ENCODE results near the gene METTL26. TPM values are rescaled to one million over a fixed set of nuclear protein-coding genes. Genes with fewer than 3 reads are reported as not detected.

The METTL26 gene
- total RNA-seq, 2 experiments from 2014 or later, result 119 to 133 TPM

GRCh38 chr16:621526-622105, 14.5 kb downstream of the METTL26 start:
- Mint-ChIP-seq H3K36me3 (ENCODE audit: low read depth) (peaks cover 2% of the 10 kb centered on the region), H3K9me3 (no peaks in the 10 kb centered on the region), H3K4me1 (ENCODE audit: low read depth) (peaks cover 6% of the 10 kb centered on the region), H3K4me3 (no peak overlapping the region), H3K27ac (peak overlapping the region; percentile 20), H3K27me3 (no peaks in the 10 kb centered on the region)
- ATAC-seq (no peak), DNase-seq (no peak)
- no peak for TF ChIP-seq CTCF (IDR thresholded peaks at IDR 0.05)
- intact Hi-C loops (cut with micrococcal nuclease), result no loop called here
- CTCF ChIA-PET, result no interaction called here
- POLR2A ChIA-PET, result no interaction called here

GRCh38 chr16:620700-621525, 15.2 kb downstream of the METTL26 start:
- no peak overlapping the region for H3K27ac Mint-ChIP-seq
- ChIA-PET POLR2A (no interaction called here), CTCF (interaction anchor here (1.0 kb wide), 1 partner anchor 11 kb away, joined by 3 read pairs; no protein-coding TSS in a partner anchor)
- intact Hi-C loops (cut with micrococcal nuclease), result no loop called here
- ATAC-seq, result no peak
- H3K4me3 Mint-ChIP-seq, result no peak overlapping the region
- H3K9me3 Mint-ChIP-seq, result no peaks in the 10 kb centered on the region
- H3K36me3 Mint-ChIP-seq (ENCODE audit: low read depth), result peaks cover 2% of the 10 kb centered on the region
- DNase-seq, result no peak
- no peaks in the 10 kb centered on the region for H3K27me3 Mint-ChIP-seq
- peaks cover 6% of the 10 kb centered on the region for H3K4me1 Mint-ChIP-seq (ENCODE audit: low read depth)
- TF ChIP-seq CTCF (IDR thresholded peaks at IDR 0.05), result no peak

GRCh38 chr16:619476-620100, 16.5 kb downstream of the METTL26 start:
- intact Hi-C loops (cut with micrococcal nuclease), result no loop called here
- Mint-ChIP-seq H3K36me3 (ENCODE audit: low read depth) (peaks cover 2% of the 10 kb centered on the region), H3K27ac (no peak overlapping the region), H3K27me3 (no peaks in the 10 kb centered on the region), H3K9me3 (no peaks in the 10 kb centered on the region), H3K4me1 (ENCODE audit: low read depth) (peaks cover 6% of the 10 kb centered on the region), H3K4me3 (no peak overlapping the region)
- ChIA-PET CTCF (interaction anchor here (1.0 kb wide), 1 partner anchor 9 kb away, joined by 3 read pairs; no protein-coding TSS in a partner anchor), POLR2A (no interaction called here)
- no peak for TF ChIP-seq CTCF (IDR thresholded peaks at IDR 0.05)
- DNase-seq (no peak), ATAC-seq (no peak)

GRCh38 chr16:617855-618254, 18.2 kb downstream of the METTL26 start:
- TF ChIP-seq CTCF (IDR thresholded peaks at IDR 0.05), result no peak
- H3K27ac Mint-ChIP-seq, result no peak overlapping the region
- DNase-seq (no peak), ATAC-seq (no peak)
- no peak overlapping the region for H3K4me3 Mint-ChIP-seq
- no peaks in the 10 kb centered on the region for H3K9me3 Mint-ChIP-seq
- intact Hi-C loops (cut with micrococcal nuclease), result no loop called here
- no peaks in the 10 kb centered on the region for H3K27me3 Mint-ChIP-seq
- POLR2A ChIA-PET, result no interaction called here
- H3K36me3 Mint-ChIP-seq (ENCODE audit: low read depth), result peaks cover 2% of the 10 kb centered on the region
- peaks cover 6% of the 10 kb centered on the region for H3K4me1 Mint-ChIP-seq (ENCODE audit: low read depth)
- CTCF ChIA-PET, result no interaction called here
